Smooth muscle cell (in vitro differentiated cells): ENCODE data around the gene GXYLT1. TPM values are rescaled to one million over a fixed set of nuclear protein-coding genes. Genes with fewer than 3 reads are reported as not detected.

Source experiments
- DNase-seq: peaks from one replicate; lab custom pipeline; 2025; ENCODE audit not compliant: unreplicated experiment; lab: John Stamatoyannopoulos, UW
- H2AFZ ChIP-seq: fragments of 200-600 bp; sonication (generic); 2 replicates; pipeline ENCODE4 v1.6.0; 2016; ENCODE audit warnings: antibody characterized with exemption, low read depth, mild to moderate bottlenecking
- H3F3A ChIP-seq: fragments of 200-600 bp; sonication (generic); 2 replicates; pipeline ENCODE4 v1.6.0; 2017; ENCODE audit warnings: antibody characterized with exemption, low read depth
- H3K27ac ChIP-seq: fragments of 200-600 bp; sonication (generic); 2 replicates; pipeline ENCODE4 v1.5.1; 2016; ENCODE audit warnings: low read depth, mild to moderate bottlenecking
- H3K27me3 ChIP-seq: fragments of 200-600 bp; sonication (generic); 2 replicates; pipeline ENCODE4 v1.6.1; 2016; ENCODE audit warnings: low read depth, mild to moderate bottlenecking
- H3K36me3 ChIP-seq: fragments of 200-600 bp; sonication (generic); 2 replicates; pipeline ENCODE4 v1.5.1; 2016; ENCODE audit warnings: low read depth
- H3K4me1 ChIP-seq: fragments of 200-600 bp; sonication (generic); 2 replicates; pipeline ENCODE4 v1.5.1; 2016; ENCODE audit warnings: low read depth
- H3K4me2 ChIP-seq: fragments of 200-600 bp; sonication (generic); 2 replicates; pipeline ENCODE4 v1.6.0; 2016; ENCODE audit warnings: mild to moderate bottlenecking
- H3K4me3 ChIP-seq: fragments of 200-600 bp; sonication (generic); 2 replicates; pipeline ENCODE4 v1.5.1; 2016; ENCODE audit warnings: mild to moderate bottlenecking
- H3K79me2 ChIP-seq: fragments of 200-600 bp; sonication (generic); 2 replicates; pipeline ENCODE4 v1.6.0; 2016; ENCODE audit warnings: low read depth, mild to moderate bottlenecking
- H3K9ac ChIP-seq: fragments of 200-600 bp; sonication (generic); 2 replicates; pipeline ENCODE4 v1.6.0; 2016; ENCODE audit warnings: low read depth
- H3K9me3 ChIP-seq: fragments of 200-600 bp; sonication (generic); replicated peaks from 2 replicates; pipeline ENCODE4 v1.5.1; 2016; ENCODE audit warnings: low read depth
- H4K20me1 ChIP-seq: fragments of 200-600 bp; sonication (generic); 2 replicates; pipeline ENCODE4 v1.6.0; 2016; ENCODE audit warnings: low read depth
- WGBS: methylation state at CpG from one replicate; pipeline ENCODE4 v1.1.7; 2016; ENCODE audit warnings: low lambda C conversion rate; 5-methylcytosine and 5-hydroxymethylcytosine counted together
- polyA plus RNA-seq: library from polyadenylated mRNA; unstranded; fragments of >200 nt; fragmentation: Nextera tagmentation; extraction: Ambion mirVana; gene quantifications from 2 replicates; pipeline ENCODE4 v1.2.1, GENCODE V29; 2016
- total RNA-seq: library from RNA; depleted of rRNA; stranded (reverse); fragments of >200 nt; gene quantifications from 2 replicates; pipeline ENCODE4 v1.2.3, GENCODE V29; 2014
- TF ChIP-seq, protein P1 (sequence below): fragments of 200-600 bp; sonication (generic); IDR thresholded peaks from 2 replicates; pipeline ENCODE4 v1.5.1; 2017; ENCODE audit warnings: borderline replicate concordance, mild to moderate bottlenecking, antibody characterized with exemption; ENCODE audit not compliant: insufficient read depth, poor library complexity, severe bottlenecking

The GXYLT1 gene
- total and polyA plus RNA-seq, 2 experiments from 2014 or later, result 10.7 to 20.6 TPM

DNA sequence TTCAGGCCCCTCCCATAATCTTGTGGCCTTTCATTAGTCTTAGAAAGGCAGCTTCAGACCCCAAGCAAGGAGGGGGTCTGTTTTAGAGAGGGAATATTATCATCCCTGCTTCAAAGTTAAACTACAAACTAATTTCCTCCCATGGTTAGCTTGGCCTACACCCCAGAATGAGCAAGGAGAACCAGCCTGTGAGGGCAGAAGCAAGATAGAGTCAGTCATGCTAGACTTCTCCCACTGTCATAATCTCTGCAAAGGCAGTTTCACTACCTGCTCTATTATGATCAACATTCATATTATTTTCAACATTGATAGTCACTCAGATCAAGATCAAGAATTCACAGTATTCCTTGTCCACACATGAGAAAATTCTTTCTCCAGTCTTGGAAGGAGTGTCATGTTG lies 105.1 kb downstream of the GXYLT1 start:
- TF ChIP-seq, protein P1, sequence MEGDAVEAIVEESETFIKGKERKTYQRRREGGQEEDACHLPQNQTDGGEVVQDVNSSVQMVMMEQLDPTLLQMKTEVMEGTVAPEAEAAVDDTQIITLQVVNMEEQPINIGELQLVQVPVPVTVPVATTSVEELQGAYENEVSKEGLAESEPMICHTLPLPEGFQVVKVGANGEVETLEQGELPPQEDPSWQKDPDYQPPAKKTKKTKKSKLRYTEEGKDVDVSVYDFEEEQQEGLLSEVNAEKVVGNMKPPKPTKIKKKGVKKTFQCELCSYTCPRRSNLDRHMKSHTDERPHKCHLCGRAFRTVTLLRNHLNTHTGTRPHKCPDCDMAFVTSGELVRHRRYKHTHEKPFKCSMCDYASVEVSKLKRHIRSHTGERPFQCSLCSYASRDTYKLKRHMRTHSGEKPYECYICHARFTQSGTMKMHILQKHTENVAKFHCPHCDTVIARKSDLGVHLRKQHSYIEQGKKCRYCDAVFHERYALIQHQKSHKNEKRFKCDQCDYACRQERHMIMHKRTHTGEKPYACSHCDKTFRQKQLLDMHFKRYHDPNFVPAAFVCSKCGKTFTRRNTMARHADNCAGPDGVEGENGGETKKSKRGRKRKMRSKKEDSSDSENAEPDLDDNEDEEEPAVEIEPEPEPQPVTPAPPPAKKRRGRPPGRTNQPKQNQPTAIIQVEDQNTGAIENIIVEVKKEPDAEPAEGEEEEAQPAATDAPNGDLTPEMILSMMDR, result no peak
- Histone ChIP-seq H2AFZ (no peak overlapping the region), H3K9ac (no peak overlapping the region), H3K4me3 (no peak overlapping the region), H3K79me2 (no peaks in the 10 kb centered on the region), H3K36me3 (no peaks in the 10 kb centered on the region), H3F3A (no peaks in the 10 kb centered on the region), H3K9me3 (peaks cover 3% of the 10 kb centered on the region), H3K27ac (no peak overlapping the region), H3K4me2 (no peak overlapping the region), H3K27me3 (no peaks in the 10 kb centered on the region), H4K20me1 (no peaks in the 10 kb centered on the region), H3K4me1 (no peaks in the 10 kb centered on the region)
- no peak for DNase-seq

DNA sequence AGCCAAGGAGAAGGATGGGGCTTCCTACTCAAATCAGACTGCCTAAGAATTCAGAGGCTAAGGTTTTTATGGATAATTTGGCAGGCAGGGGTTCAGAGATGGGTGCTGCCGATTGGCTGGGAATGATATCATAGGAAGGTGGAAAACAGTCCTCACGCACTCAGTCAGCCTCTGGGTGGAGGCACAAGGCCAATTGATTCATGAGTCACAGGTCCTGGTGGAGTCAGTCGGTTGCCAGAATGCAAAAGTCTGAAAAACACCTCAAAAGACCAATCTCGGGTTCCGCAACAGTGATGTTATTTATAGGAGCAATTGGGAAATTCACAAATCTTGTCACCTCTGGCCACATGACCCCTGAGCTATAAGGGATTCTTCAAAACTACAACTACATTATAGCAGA lies 105.5 kb downstream of the GXYLT1 start:
- H3K9ac ChIP-seq, result no peak overlapping the region
- no peaks in the 10 kb centered on the region for H3K4me1 ChIP-seq
- H3K79me2 ChIP-seq, result no peaks in the 10 kb centered on the region
- TF ChIP-seq, protein P1, result no peak
- peaks cover 3% of the 10 kb centered on the region for H3K9me3 ChIP-seq
- H3K27me3 ChIP-seq, result no peaks in the 10 kb centered on the region
- H3K36me3 ChIP-seq, result no peaks in the 10 kb centered on the region
- no peaks in the 10 kb centered on the region for H3F3A ChIP-seq
- no peak for DNase-seq
- no peak overlapping the region for H3K4me2 ChIP-seq
- 74% methylated on average over 5 of the region's 5 CpGs for WGBS
- no peak overlapping the region for H2AFZ ChIP-seq
- H3K27ac ChIP-seq, result no peak overlapping the region
- no peaks in the 10 kb centered on the region for H4K20me1 ChIP-seq
- H3K4me3 ChIP-seq, result no peak overlapping the region

DNA sequence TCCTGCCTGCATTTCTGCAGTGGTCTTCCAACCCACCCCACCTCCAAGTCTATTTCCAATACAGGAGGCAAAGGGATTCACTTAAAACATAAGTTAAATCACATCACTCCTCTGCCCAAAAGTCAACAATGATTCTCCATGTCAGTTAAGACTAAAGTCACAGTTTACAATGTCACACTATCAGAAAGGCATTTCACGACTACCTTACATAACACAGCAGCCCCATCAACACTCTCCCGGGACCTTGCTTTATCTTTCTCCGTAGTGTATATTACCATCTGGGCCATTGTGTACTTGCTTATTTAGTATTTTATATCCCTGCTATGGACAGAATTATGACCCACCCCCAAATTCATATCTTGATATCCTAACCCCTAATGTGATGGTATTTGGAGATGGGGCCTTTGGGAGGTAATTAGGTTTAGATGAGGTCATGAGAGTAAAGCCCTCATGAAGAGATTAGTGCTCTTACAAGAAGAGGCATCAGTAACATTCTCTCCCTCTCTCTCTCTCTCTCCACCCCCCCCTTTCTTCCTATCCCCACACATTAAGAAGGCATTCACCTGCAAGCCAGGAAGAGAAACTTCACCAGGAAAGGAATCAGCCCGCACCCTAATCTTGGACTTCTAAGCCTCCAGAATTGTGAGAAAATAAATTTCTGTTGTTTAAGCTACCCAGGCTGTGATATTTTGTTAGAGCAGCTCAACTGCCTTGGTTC lies 112.7 kb downstream of the GXYLT1 start:
- H2AFZ ChIP-seq, result no peak overlapping the region
- TF ChIP-seq, protein P1, result no peak
- no peak for DNase-seq
- no peak overlapping the region for H3K27ac ChIP-seq
- H3K9me3 ChIP-seq, result peaks cover 3% of the 10 kb centered on the region
- H3F3A ChIP-seq, result no peaks in the 10 kb centered on the region
- H3K4me3 ChIP-seq, result no peak overlapping the region
- H3K79me2 ChIP-seq, result no peaks in the 10 kb centered on the region
- no peaks in the 10 kb centered on the region for H3K4me1 ChIP-seq
- H3K9ac ChIP-seq, result no peak overlapping the region
- no peaks in the 10 kb centered on the region for H4K20me1 ChIP-seq
- WGBS, result 69% methylated on average over 4 of the region's 4 CpGs
- no peaks in the 10 kb centered on the region for H3K27me3 ChIP-seq
- no peaks in the 10 kb centered on the region for H3K36me3 ChIP-seq
- no peak overlapping the region for H3K4me2 ChIP-seq

Other genes starting within 250 kb of the GXYLT1 start
- 25.0 and 29.7 TPM in 2 replicates for gene YAF2, start 93.4 kb upstream of the GXYLT1 start, total RNA-seq
- 21.1 and 24.0 TPM in 2 replicates for gene YAF2, start 93.4 kb upstream of the GXYLT1 start, polyA plus RNA-seq
- 49.9 and 51.7 TPM in 2 replicates for gene ZCRB1, start 181.2 kb upstream of the GXYLT1 start, total RNA-seq
- gene ZCRB1, start 181.2 kb upstream of the GXYLT1 start, polyA plus RNA-seq, result 148 and 150 TPM in 2 replicates
- gene PPHLN1, start 181.3 kb upstream of the GXYLT1 start, total RNA-seq, result 59.6 and 64.6 TPM in 2 replicates
- 49.2 and 50.7 TPM in 2 replicates for gene PPHLN1, start 181.3 kb upstream of the GXYLT1 start, polyA plus RNA-seq